T-cell (primary cell): ENCODE results near the gene IMPA2. TPM values are rescaled to one million over a fixed set of nuclear protein-coding genes. Genes with fewer than 3 reads are reported as not detected.

Source experiments
- ATAC-seq, 4 experiments: fragments of 200-7000 bp in 3 of 4; fragments of 150-1000 bp in 1 of 4; cut with Tn5 transposase; replicated peaks in 1 of 4; 1 replicate in 3 of 4; 2 replicates in 1 of 4; pipeline ENCODE4 v1.10.0; 2021; ENCODE audit warnings: moderate library complexity in 3 of 4, mild to moderate bottlenecking in 2 of 4, moderate number of reproducible peaks in 1 of 4
- CTCF ChIA-PET, 2 donors: fragments of 300-600 bp; sonication (Branson Sonifier 250); formaldehyde crosslinking; loops; one replicate each; lab custom pipeline; 2022; ENCODE audit warnings: antibody characterized with exemption in 2 of 2; lab: Charles Lee
- POLR2A ChIA-PET, 2 donors: fragments of 300-600 bp; sonication (Branson Sonifier 250); formaldehyde crosslinking; loops; one replicate each; lab custom pipeline; 2022; ENCODE audit warnings: antibody characterized with exemption in 2 of 2; lab: Charles Lee
- DNase-seq, 35 experiments: peaks; one replicate each; pipeline versions ENCODE4 v3.0.0 to v3.0.0-alpha.2; 2013 to 2023
- H3K27ac ChIP-seq: one replicate; pipeline ENCODE4 v1.5.1; 2013; ENCODE audit warnings: low read length
- H3K27me3 ChIP-seq, 2 experiments: replicated peaks in 1 of 2; 1 replicate in 1 of 2; 2 replicates in 1 of 2; pipeline versions ENCODE4 v1.6.1 to v1.7.0; 2013; ENCODE audit warnings: low read length in 1 of 2, mixed read lengths in 1 of 2; ENCODE audit not compliant: control insufficient read depth in 2 of 2, insufficient read depth in 2 of 2; ENCODE audit errors: extremely low read depth in 1 of 2
- H3K36me3 ChIP-seq, 2 donors: 1 replicate in 1 of 2; 2 replicates in 1 of 2; pipeline versions ENCODE4 v1.6.1 to v1.7.0; 2013; ENCODE audit warnings: low read length in 1 of 2; ENCODE audit not compliant: control insufficient read depth in 2 of 2, insufficient read depth in 1 of 2; ENCODE audit errors: extremely low read depth in 1 of 2
- H3K4me1 ChIP-seq, 2 experiments: 1 replicate in 1 of 2; 2 replicates in 1 of 2; pipeline versions ENCODE4 v1.6.1 to v1.7.0; 2013; ENCODE audit warnings: low read length in 2 of 2, mixed read lengths in 1 of 2; ENCODE audit not compliant: insufficient read depth in 2 of 2, control insufficient read depth in 1 of 2; ENCODE audit errors: extremely low read depth in 1 of 2
- H3K4me3 ChIP-seq, 2 donors: 1 replicate in 1 of 2; 2 replicates in 1 of 2; pipeline versions ENCODE4 v1.5.1 to v1.7.0; 2013; ENCODE audit warnings: mild to moderate bottlenecking in 2 of 2, low read length in 1 of 2, moderate library complexity in 1 of 2; ENCODE audit not compliant: control insufficient read depth in 1 of 2; ENCODE audit errors: extremely low read depth in 1 of 2
- H3K9me3 ChIP-seq: 2 replicates; pipeline ENCODE4 v1.7.0; 2013
- H3K27ac Mint-ChIP-seq, 2 donors: one replicate each; pipeline ENCODE4 v1.8.0; 2020 to 2021; ENCODE audit warnings: mild to moderate bottlenecking in 2 of 2, mixed read lengths in 2 of 2
- H3K27me3 Mint-ChIP-seq, 2 donors: one replicate each; pipeline ENCODE4 v1.8.0; 2021 to 2022; ENCODE audit warnings: mixed read lengths in 2 of 2
- H3K36me3 Mint-ChIP-seq: one replicate; pipeline ENCODE4 v1.8.0; 2021; ENCODE audit warnings: mixed read lengths
- H3K4me1 Mint-ChIP-seq, 3 donors: one replicate each; pipeline ENCODE4 v1.8.0; 2020 to 2022; ENCODE audit warnings: mixed read lengths in 3 of 3, mild to moderate bottlenecking in 1 of 3
- H3K4me3 Mint-ChIP-seq, 3 donors: one replicate each; pipeline ENCODE4 v1.8.0; 2020 to 2022; ENCODE audit warnings: mild to moderate bottlenecking in 3 of 3, mixed read lengths in 3 of 3, moderate library complexity in 3 of 3
- H3K9me3 Mint-ChIP-seq, 3 donors: one replicate each; pipeline ENCODE4 v1.8.0; 2020 to 2022; ENCODE audit warnings: mixed read lengths in 3 of 3
- WGBS: methylation state at CpG from one replicate; pipeline ENCODE4 v1.1.5; 2013; ENCODE audit warnings: missing lambda C conversion rate; ENCODE audit not compliant: insufficient coverage; 5-methylcytosine and 5-hydroxymethylcytosine counted together
- total RNA-seq, 35 experiments: library from RNA in 6 of 35; stranded (reverse) in 6 of 35; fragments of 120-200 nt in 1 of 35; gene quantifications; one replicate each; pipeline versions ENCODE4 v1.2.1 to v1.2.4 and lab custom pipeline; 2013 to 2026

IMPA2 gene
- total RNA-seq, 5 donors from 2014 or later (not counting 1 experiment from before 2014, with no cell fraction given), result 3.1 to 12.2 (median 5.0) TPM

DNA sequence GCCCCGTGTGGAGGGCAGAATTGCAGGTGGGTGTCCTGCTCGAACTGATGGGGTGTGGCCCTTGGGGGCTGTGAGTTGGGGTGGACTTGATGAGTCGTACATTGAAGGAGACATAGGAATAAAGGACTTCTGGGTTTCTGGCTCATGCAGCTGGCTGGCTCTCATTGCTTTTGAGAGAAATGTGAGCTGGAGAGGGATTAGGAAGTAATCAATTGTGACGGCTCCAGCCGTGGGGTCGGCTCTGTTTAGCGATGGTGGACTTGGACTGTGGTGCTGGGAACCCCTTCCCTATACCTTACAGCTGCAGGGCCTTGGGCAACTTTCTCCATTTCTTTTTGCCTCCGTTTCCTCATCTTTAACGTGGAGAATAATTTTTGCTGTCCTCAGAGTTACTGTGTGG lies 9.2 kb downstream of the IMPA2 start:
- ChIA-PET POLR2A (no interaction called here), CTCF (interaction anchor here in 1 of 2 donors (9.1 kb wide), 1 partner anchor 49 kb away, joined by 160 read pairs; no protein-coding TSS in a partner anchor)
- Mint-ChIP-seq H3K4me3 (no peak overlapping the region), H3K27ac (no peak overlapping the region), H3K27me3 (no peaks in the 10 kb centered on the region), H3K36me3 (no peaks in the 10 kb centered on the region), H3K4me1 (peaks cover 4 to 5% (median 5%) of the 10 kb centered on the region in 3 donors), H3K9me3 (no peaks in the 10 kb centered on the region)
- no peak overlapping the region for H3K4me3 ChIP-seq
- no peaks in the 10 kb centered on the region for H3K27me3 ChIP-seq
- peaks cover under 1 to 4% of the 10 kb centered on the region in 2 experiments for H3K4me1 ChIP-seq
- H3K9me3 ChIP-seq, result no peaks in the 10 kb centered on the region
- 55% methylated on average over 4 of the region's 9 CpGs for whole genome bisulfite sequencing
- H3K27ac ChIP-seq, result no peak overlapping the region
- DNase-seq (no peak), ATAC-seq (no peak)
- H3K36me3 ChIP-seq, result no peaks in the 10 kb centered on the region

DNA sequence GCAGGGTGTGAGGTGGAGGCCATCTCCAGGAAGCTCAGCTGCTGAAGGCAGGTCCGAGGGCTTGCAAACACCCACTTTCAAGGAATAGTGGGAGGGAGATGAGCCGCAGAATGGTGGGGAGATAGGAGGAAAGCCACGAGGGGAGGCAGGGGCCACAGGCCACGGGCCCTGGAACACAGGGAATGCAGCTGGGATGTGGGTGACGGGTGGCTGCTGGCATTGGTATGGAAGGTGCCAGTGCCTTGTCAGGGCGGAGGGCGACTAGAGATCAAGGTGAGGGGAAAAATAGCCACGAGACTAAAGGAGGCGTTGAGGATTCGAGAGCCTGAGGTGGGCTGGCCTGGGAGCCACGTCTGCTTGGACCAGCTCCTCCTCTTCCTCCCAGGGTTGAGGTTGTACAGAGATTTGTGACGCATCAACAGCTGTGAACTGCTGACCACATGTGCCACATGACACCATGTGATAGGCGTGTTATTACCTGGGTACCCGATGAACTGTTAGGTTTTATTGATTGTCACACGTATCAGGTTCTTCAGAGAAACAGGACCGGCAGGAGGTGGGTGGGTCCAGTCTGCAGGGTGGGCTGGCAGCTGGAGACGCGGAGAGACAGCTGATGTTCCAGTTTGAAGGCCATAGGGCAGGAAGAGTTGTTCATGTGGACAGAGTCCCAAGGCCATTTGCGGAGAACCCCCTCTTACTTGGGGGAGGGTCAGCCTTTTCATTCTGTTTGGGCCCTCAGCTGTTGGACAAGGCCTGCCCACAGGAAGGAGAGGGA lies 9.9 kb downstream of the IMPA2 start:
- peaks cover 5 to 11% of the 10 kb centered on the region in 2 experiments for H3K4me1 ChIP-seq
- H3K27me3 Mint-ChIP-seq, result no peaks in the 10 kb centered on the region
- H3K4me3 Mint-ChIP-seq, result no peak overlapping the region
- POLR2A ChIA-PET, result no interaction called here
- WGBS, result 76% methylated on average over 18 of the region's 19 CpGs
- H3K36me3 ChIP-seq, result no peaks in the 10 kb centered on the region
- peaks cover 8 to 12% (median 11%) of the 10 kb centered on the region in 3 donors for H3K4me1 Mint-ChIP-seq
- no peak overlapping the region for H3K27ac ChIP-seq
- H3K36me3 Mint-ChIP-seq, result no peaks in the 10 kb centered on the region
- H3K9me3 Mint-ChIP-seq, result no peaks in the 10 kb centered on the region
- no peaks in the 10 kb centered on the region for H3K9me3 ChIP-seq
- ATAC-seq (no peak), DNase-seq (no peak)
- no peak overlapping the region for H3K4me3 ChIP-seq
- no peak overlapping the region for H3K27ac Mint-ChIP-seq
- no peaks in the 10 kb centered on the region for H3K27me3 ChIP-seq
- CTCF ChIA-PET, result interaction anchor here in 1 of 2 donors (9.1 kb wide), 1 partner anchor 50 kb away, joined by 160 read pairs; no protein-coding TSS in a partner anchor

DNA sequence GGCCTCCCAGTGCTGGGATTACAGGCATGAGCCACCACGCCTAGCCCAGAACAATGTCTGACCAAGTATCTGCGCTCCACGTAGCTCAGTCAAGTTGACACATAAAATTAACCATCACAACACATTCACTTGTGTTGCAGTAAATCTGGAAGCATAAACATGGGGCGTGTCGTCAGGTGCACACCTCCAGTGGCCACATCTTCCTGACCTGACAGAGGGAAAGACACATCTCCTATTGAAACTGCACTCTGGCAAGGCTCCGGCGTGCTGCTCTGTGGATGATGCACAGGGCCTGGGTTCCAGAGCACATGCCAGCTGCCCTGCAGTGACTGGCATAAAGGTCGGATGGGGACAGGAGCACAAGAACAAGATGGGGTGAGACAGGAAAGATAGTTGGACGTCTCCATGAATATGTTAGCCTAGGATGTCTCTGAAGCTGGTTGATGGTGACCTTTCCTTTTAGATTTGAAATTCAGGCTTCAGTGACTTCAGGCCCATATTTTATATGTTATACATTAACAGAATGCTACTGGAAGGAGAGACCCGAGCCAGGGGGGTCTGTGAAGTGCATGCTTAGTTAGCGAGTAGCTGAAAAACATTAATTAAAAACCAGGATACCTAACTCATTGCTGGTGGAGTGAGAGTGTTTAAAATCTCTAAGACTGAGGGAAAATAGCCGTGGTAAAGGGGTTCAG lies 10.9 kb downstream of the IMPA2 start:
- Histone ChIP-seq H3K4me3 (no peak overlapping the region), H3K27me3 (no peaks in the 10 kb centered on the region), H3K4me1 (peaks cover 5 to 14% of the 10 kb centered on the region in 2 experiments), H3K9me3 (no peaks in the 10 kb centered on the region), H3K27ac (no peak overlapping the region), H3K36me3 (no peaks in the 10 kb centered on the region)
- ATAC-seq, result no peak
- H3K9me3 Mint-ChIP-seq, result no peaks in the 10 kb centered on the region
- no peak for DNase-seq
- peaks cover 11 to 18% (median 12%) of the 10 kb centered on the region in 3 donors for H3K4me1 Mint-ChIP-seq
- H3K4me3 Mint-ChIP-seq, result no peak overlapping the region
- CTCF ChIA-PET, result interaction anchor here in 1 of 2 donors (9.1 kb wide), 1 partner anchor 51 kb away, joined by 160 read pairs; no protein-coding TSS in a partner anchor
- H3K27me3 Mint-ChIP-seq, result no peaks in the 10 kb centered on the region
- POLR2A ChIA-PET, result no interaction called here
- WGBS, result 78% methylated on average over 7 of the region's 12 CpGs
- no peaks in the 10 kb centered on the region for H3K36me3 Mint-ChIP-seq
- H3K27ac Mint-ChIP-seq, result no peak overlapping the region

DNA sequence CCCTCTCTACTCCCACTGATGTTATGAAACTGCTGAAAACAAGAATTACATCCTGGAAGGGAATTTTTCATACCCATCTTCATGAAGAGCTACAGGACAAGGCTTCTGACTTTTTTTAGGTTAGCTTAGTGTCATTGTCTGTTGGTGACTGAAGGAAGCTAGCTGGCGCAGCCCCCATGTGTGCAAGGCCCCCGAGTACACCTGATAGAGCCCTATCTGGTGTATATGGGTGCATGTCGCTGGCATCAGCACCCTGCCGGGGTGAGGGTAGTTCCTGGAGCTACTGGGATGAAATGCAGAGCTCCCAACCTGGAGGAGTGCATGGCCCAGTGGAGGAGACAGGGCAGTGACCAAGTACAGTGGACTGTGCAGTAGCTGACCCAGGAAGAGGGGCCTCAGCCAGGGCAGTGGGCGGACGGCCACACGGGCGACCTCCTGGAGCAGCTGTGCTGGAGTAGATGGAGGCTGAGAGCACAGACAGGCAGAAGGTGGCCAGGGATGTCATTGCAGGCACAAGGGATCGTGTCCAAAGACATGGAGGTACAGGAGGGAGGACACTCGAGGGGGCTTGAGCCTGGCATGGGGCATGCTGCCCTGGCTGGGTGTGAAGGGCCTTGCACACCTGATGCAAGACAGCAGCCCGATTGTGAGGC lies 12.1 kb downstream of the IMPA2 start:
- ChIA-PET CTCF (interaction anchor here (0.6 to 9.1 kb wide), 4 partner anchors 44 to 175 kb away, joined by 3 to 160 read pairs (median 8); no protein-coding TSS in a partner anchor), POLR2A (no interaction called here)
- H3K36me3 ChIP-seq, result no peaks in the 10 kb centered on the region
- 95% methylated on average over 11 of the region's 11 CpGs for WGBS
- Mint-ChIP-seq H3K4me3 (no peak overlapping the region), H3K27ac (no peak overlapping the region), H3K27me3 (no peaks in the 10 kb centered on the region), H3K4me1 (peaks cover 11 to 18% (median 12%) of the 10 kb centered on the region in 3 donors), H3K36me3 (no peaks in the 10 kb centered on the region), H3K9me3 (no peaks in the 10 kb centered on the region)
- no peak overlapping the region for H3K27ac ChIP-seq
- peaks cover 5 to 14% of the 10 kb centered on the region in 2 experiments for H3K4me1 ChIP-seq
- no peaks in the 10 kb centered on the region for H3K27me3 ChIP-seq
- no peak for ATAC-seq
- H3K9me3 ChIP-seq, result no peaks in the 10 kb centered on the region
- DNase-seq, result no peak
- no peak overlapping the region for H3K4me3 ChIP-seq

DNA sequence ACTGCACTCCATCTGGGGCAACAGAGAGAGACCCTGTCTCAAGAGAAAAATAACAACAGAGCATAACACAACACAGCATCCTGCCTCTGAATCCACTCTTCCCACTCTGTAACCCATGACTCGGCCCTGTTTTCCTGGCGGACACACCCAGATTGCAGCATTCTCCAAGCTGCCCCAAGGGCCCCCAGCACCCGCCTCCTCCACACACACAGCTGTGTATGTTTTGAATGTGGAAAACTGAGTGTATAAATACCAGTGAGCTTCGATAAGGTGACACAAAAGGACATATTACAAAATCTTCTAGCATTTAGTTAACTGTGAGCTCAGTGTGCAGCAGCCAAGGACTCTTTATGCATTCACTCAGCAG lies 13.0 kb downstream of the IMPA2 start:
- no peak overlapping the region for H3K27ac Mint-ChIP-seq

More for the DNA sequence above, 13.0 kb downstream of the IMPA2 start:
- Histone ChIP-seq H3K27ac (no peak overlapping the region), H3K4me1 (peaks cover 5 to 14% of the 10 kb centered on the region in 2 experiments), H3K36me3 (no peaks in the 10 kb centered on the region), H3K27me3 (no peaks in the 10 kb centered on the region), H3K9me3 (no peaks in the 10 kb centered on the region), H3K4me3 (no peak overlapping the region)
- no peaks in the 10 kb centered on the region for H3K27me3 Mint-ChIP-seq
- no peak overlapping the region for H3K4me3 Mint-ChIP-seq
- no peak for ATAC-seq
- CTCF ChIA-PET, result interaction anchor here (1.0 to 9.1 kb wide), 5 partner anchors 12 to 56 kb away, joined by 3 to 160 read pairs (median 7); no protein-coding TSS in a partner anchor
- WGBS, result no CpG with 5 or more reads among the region's 4 CpGs
- no peak for DNase-seq
- H3K4me1 Mint-ChIP-seq, result peaks cover 11 to 18% (median 12%) of the 10 kb centered on the region in 3 donors
- H3K36me3 Mint-ChIP-seq, result no peaks in the 10 kb centered on the region
- POLR2A ChIA-PET, result no interaction called here
- no peaks in the 10 kb centered on the region for H3K9me3 Mint-ChIP-seq
